T-helper 1 cell (primary cell): ENCODE results near the gene UROC1.

Experiments used
- DNase-seq, 5 donors: peaks; one replicate each; pipeline ENCODE4 v3.0.0-alpha.2; 2012 to 2020

Gene UROC1

GRCh38 chr3:126494204-126494969 is 23.2 kb downstream of the UROC1 start:
- DNase-seq: no peak

GRCh38 chr3:126493739-126494138 is 23.8 kb downstream of the UROC1 start:
- peak in 1 of 5 donors; percentile 20 for DNase-seq

GRCh38 chr3:126493051-126493450 is 24.5 kb downstream of the UROC1 start:
- DNase-seq: no peak

GRCh38 chr3:126491221-126492013 is 26.2 kb downstream of the UROC1 start:
- no peak for DNase-seq

GRCh38 chr3:126490619-126491018 is 27.0 kb downstream of the UROC1 start:
- DNase-seq: no peak

GRCh38 chr3:126488886-126489569 is 28.5 kb downstream of the UROC1 start:
- DNase-seq: no peak

- DNase-seq: no peak
These were observed 29.4 kb downstream of the UROC1 start for GRCh38 chr3:126488185-126488584.

GRCh38 chr3:126487151-126487771 is 30.3 kb downstream of the UROC1 start:
- peak in 1 of 5 donors; percentile 51 for DNase-seq

- no peak for DNase-seq
These were observed 31.2 kb downstream of the UROC1 start for GRCh38 chr3:126486360-126486847.

- no peak for DNase-seq
These were observed 31.6 kb downstream of the UROC1 start for GRCh38 chr3:126485956-126486355.

GRCh38 chr3:126485176-126485897 is 32.2 kb downstream of the UROC1 start:
- DNase-seq: no peak

GRCh38 chr3:126484662-126485061 is 32.9 kb downstream of the UROC1 start:
- no peak for DNase-seq

GRCh38 chr3:126484148-126484547 is 33.4 kb downstream of the UROC1 start:
- DNase-seq: no peak

GRCh38 chr3:126483321-126483761 is 34.2 kb downstream of the UROC1 start:
- no peak for DNase-seq

- DNase-seq: no peak
These were observed 34.9 kb downstream of the UROC1 start for GRCh38 chr3:126482503-126483255.

GRCh38 chr3:126481808-126482502 is 35.6 kb downstream of the UROC1 start:
- DNase-seq: no peak

GRCh38 chr3:126480861-126481260 is 36.7 kb downstream of the UROC1 start:
- DNase-seq: no peak

- DNase-seq: no peak
These were observed 37.4 kb downstream of the UROC1 start for GRCh38 chr3:126480206-126480605.

GRCh38 chr3:126479642-126480041 is 37.9 kb downstream of the UROC1 start:
- DNase-seq: no peak

GRCh38 chr3:126478581-126479310 is 38.8 kb downstream of the UROC1 start:
- DNase-seq: no peak
